Measurements from ENCODE around the gene KIF1B.

The KIF1B gene

GRCh38 chr1:10378081-10378841, 167.9 kb downstream of the KIF1B start:
- Histone ChIP-seq H3K36me3 (ENCODE audit: insufficient read depth, low read length) (peaks cover 11% of the 10 kb centered on the region; the same call in 1 of the 2 replicates), H3K9me3 (ENCODE audit: low read depth, low read length) (no peaks in the 10 kb centered on the region), H3K9ac (ENCODE audit: insufficient read length) (no peak overlapping the region), H3K27ac (no peak overlapping the region), H3K4me3 (no peak overlapping the region)
- DNase-seq (ENCODE audit: low read depth, low spot score): no peak
- TF ChIP-seq FOXP2 (optimal IDR thresholded peaks at IDR 0.05; ENCODE audit: control extremely low read depth, extremely low read length, insufficient read depth): no peak
- no peak for TF ChIP-seq EZH2 (IDR thresholded peaks at IDR 0.05)
- TF ChIP-seq POLR2AphosphoS5 (IDR thresholded peaks at IDR 0.05; ENCODE audit: borderline replicate concordance, low read depth, low read length): no peak

GRCh38 chr1:10379101-10379620, 168.8 kb downstream of the KIF1B start:
- TF ChIP-seq POLR2AphosphoS5 (IDR thresholded peaks at IDR 0.05; ENCODE audit: borderline replicate concordance, low read depth, low read length) (no peak), FOXP2 (optimal IDR thresholded peaks at IDR 0.05; ENCODE audit: control extremely low read depth, extremely low read length, insufficient read depth) (no peak), EZH2 (IDR thresholded peaks at IDR 0.05) (no peak)
- no peak for DNase-seq (ENCODE audit: low read depth, low spot score)
- Histone ChIP-seq H3K36me3 (ENCODE audit: insufficient read depth, low read length) (peaks cover 7% of the 10 kb centered on the region; the same call in 1 of the 2 replicates), H3K27ac (no peak overlapping the region), H3K9ac (ENCODE audit: insufficient read length) (no peak overlapping the region), H3K9me3 (ENCODE audit: low read depth, low read length) (no peaks in the 10 kb centered on the region), H3K4me3 (no peak overlapping the region)

- Histone ChIP-seq H3K9ac (ENCODE audit: insufficient read length) (no peak overlapping the region), H3K36me3 (ENCODE audit: insufficient read depth, low read length) (peaks cover 7% of the 10 kb centered on the region; the same call in 1 of the 2 replicates), H3K9me3 (ENCODE audit: low read depth, low read length) (no peaks in the 10 kb centered on the region), H3K27ac (no peak overlapping the region), H3K4me3 (no peak overlapping the region)
- no peak for DNase-seq (ENCODE audit: low read depth, low spot score)
- TF ChIP-seq FOXP2 (optimal IDR thresholded peaks at IDR 0.05; ENCODE audit: control extremely low read depth, extremely low read length, insufficient read depth): no peak
- TF ChIP-seq POLR2AphosphoS5 (IDR thresholded peaks at IDR 0.05; ENCODE audit: borderline replicate concordance, low read depth, low read length): no peak
- TF ChIP-seq EZH2 (IDR thresholded peaks at IDR 0.05): no peak
These were observed 169.3 kb downstream of the KIF1B start for GRCh38 chr1:10379676-10380075.

- Histone ChIP-seq H3K27ac (peak overlapping the region; percentile 2; the same call in 1 of the 2 replicates), H3K9ac (ENCODE audit: insufficient read length) (no peak overlapping the region), H3K9me3 (ENCODE audit: low read depth, low read length) (no peaks in the 10 kb centered on the region), H3K36me3 (ENCODE audit: insufficient read depth, low read length) (peaks cover 4% of the 10 kb centered on the region; the same call in 1 of the 2 replicates), H3K4me3 (no peak overlapping the region)
- DNase-seq (ENCODE audit: low read depth, low spot score): no peak
- no peak for TF ChIP-seq POLR2AphosphoS5 (IDR thresholded peaks at IDR 0.05; ENCODE audit: borderline replicate concordance, low read depth, low read length)
- TF ChIP-seq EZH2 (IDR thresholded peaks at IDR 0.05): no peak
- TF ChIP-seq FOXP2 (optimal IDR thresholded peaks at IDR 0.05; ENCODE audit: control extremely low read depth, extremely low read length, insufficient read depth): no peak
These were observed 170.4 kb downstream of the KIF1B start for GRCh38 chr1:10380594-10381275.

- no peak overlapping the region for H3K9ac ChIP-seq (ENCODE audit: insufficient read length)
- no peaks in the 10 kb centered on the region for H3K9me3 ChIP-seq (ENCODE audit: low read depth, low read length)
- DNase-seq (ENCODE audit: low read depth, low spot score): no peak
- no peak overlapping the region for H3K4me3 ChIP-seq
- H3K27ac ChIP-seq: no peak overlapping the region
- no peaks in the 10 kb centered on the region; the same call in 1 of the 2 replicates for H3K36me3 ChIP-seq (ENCODE audit: insufficient read depth, low read length)
- no peak for TF ChIP-seq POLR2AphosphoS5 (IDR thresholded peaks at IDR 0.05; ENCODE audit: borderline replicate concordance, low read depth, low read length)
These were observed 173.3 kb downstream of the KIF1B start for GRCh38 chr1:10383630-10384029.

- Histone ChIP-seq H3K4me3 (no peak overlapping the region), H3K27ac (no peak overlapping the region), H3K9ac (ENCODE audit: insufficient read length) (no peak overlapping the region), H3K36me3 (ENCODE audit: insufficient read depth, low read length) (no peaks in the 10 kb centered on the region; the same call in 1 of the 2 replicates), H3K9me3 (ENCODE audit: low read depth, low read length) (no peaks in the 10 kb centered on the region)
- TF ChIP-seq EZH2 (IDR thresholded peaks at IDR 0.05): no peak
- TF ChIP-seq FOXP2 (optimal IDR thresholded peaks at IDR 0.05; ENCODE audit: control extremely low read depth, extremely low read length, insufficient read depth): no peak
- no peak for TF ChIP-seq POLR2AphosphoS5 (IDR thresholded peaks at IDR 0.05; ENCODE audit: borderline replicate concordance, low read depth, low read length)
- DNase-seq (ENCODE audit: low read depth, low spot score): no peak
These were observed 173.8 kb downstream of the KIF1B start for GRCh38 chr1:10384219-10384618.

GRCh38 chr1:10386761-10387676, 176.6 kb downstream of the KIF1B start:
- Histone ChIP-seq H3K36me3 (ENCODE audit: insufficient read depth, low read length) (no peaks in the 10 kb centered on the region), H3K4me3 (peak overlapping the region; percentile 77), H3K9ac (ENCODE audit: insufficient read length) (peak overlapping the region; percentile 81), H3K27ac (peak overlapping the region; percentile 99), H3K9me3 (ENCODE audit: low read depth, low read length) (no peaks in the 10 kb centered on the region)
- no peak for DNase-seq (ENCODE audit: low read depth, low spot score)
- TF ChIP-seq FOXP2 (optimal IDR thresholded peaks at IDR 0.05; ENCODE audit: control extremely low read depth, extremely low read length, insufficient read depth) (no peak), EZH2 (IDR thresholded peaks at IDR 0.05) (no peak), POLR2AphosphoS5 (IDR thresholded peaks at IDR 0.05; ENCODE audit: borderline replicate concordance, low read depth, low read length) (no peak)
